ENCODE results near the gene FBXO30. TPM values are rescaled to one million over a fixed set of nuclear protein-coding genes. Genes with fewer than 3 reads are reported as not detected.

Gene FBXO30
- total RNA-seq = 6.3 and 6.6 TPM in 2 replicates

- no peaks in the 10 kb centered on the region for H3K27me3 Mint-ChIP-seq
- peak within 1 kb of the TSS; percentile 90 for H3K4me3 Mint-ChIP-seq
- peaks cover 5% of the 10 kb centered on the region for H3K36me3 Mint-ChIP-seq (ENCODE audit: low read depth)
- intact Hi-C loops (cut with micrococcal nuclease) = loop anchor here (1.0 to 10.0 kb wide), 4 partner anchors 79 to 1390 kb away; partner anchors contain the start of genes EPM2A, SHPRH and STXBP5
- peak; percentile 97 for DNase-seq
- H3K27ac Mint-ChIP-seq = peak within 1 kb of the TSS; percentile 90
- H3K9me3 Mint-ChIP-seq = no peaks in the 10 kb centered on the region
- peaks cover 29% of the 10 kb centered on the region for H3K4me1 Mint-ChIP-seq
These were observed at the start of gene FBXO30 for GRCh38 chr6:145814501-145815308. Gene FBXO30 (minus strand): TSS chr6:145814795. CDS start chr6:145806405, 8,390 bp downstream.

GRCh38 chr6:145863988-145864616, 49.5 kb upstream of the FBXO30 start:
- Mint-ChIP-seq H3K27ac (no peak overlapping the region), H3K9me3 (peaks cover 3% of the 10 kb centered on the region), H3K27me3 (no peaks in the 10 kb centered on the region), H3K36me3 (ENCODE audit: low read depth) (peaks cover 3% of the 10 kb centered on the region), H3K4me1 (peaks cover 24% of the 10 kb centered on the region), H3K4me3 (no peak overlapping the region)
- DNase-seq = no peak
- intact Hi-C loops (cut with micrococcal nuclease) = no loop called here

- Mint-ChIP-seq H3K27me3 (no peaks in the 10 kb centered on the region), H3K27ac (no peak overlapping the region), H3K9me3 (peaks cover 3% of the 10 kb centered on the region), H3K4me3 (no peak overlapping the region), H3K4me1 (peaks cover 24% of the 10 kb centered on the region), H3K36me3 (ENCODE audit: low read depth) (peaks cover 3% of the 10 kb centered on the region)
- DNase-seq = no peak
- intact Hi-C loops (cut with micrococcal nuclease) = no loop called here
These were observed 48.8 kb upstream of the FBXO30 start for GRCh38 chr6:145863366-145863765.

- no peaks in the 10 kb centered on the region for H3K27me3 Mint-ChIP-seq
- peaks cover 8% of the 10 kb centered on the region for H3K4me1 Mint-ChIP-seq
- intact Hi-C loops (cut with micrococcal nuclease) = no loop called here
- H3K9me3 Mint-ChIP-seq = peaks cover 3% of the 10 kb centered on the region
- no peak overlapping the region for H3K4me3 Mint-ChIP-seq
- DNase-seq = no peak
- H3K27ac Mint-ChIP-seq = no peak overlapping the region
- H3K36me3 Mint-ChIP-seq (ENCODE audit: low read depth) = peaks cover 3% of the 10 kb centered on the region
These were observed 46.0 kb upstream of the FBXO30 start for GRCh38 chr6:145860562-145860961.

- no peak for DNase-seq
- Mint-ChIP-seq H3K36me3 (ENCODE audit: low read depth) (no peaks in the 10 kb centered on the region), H3K4me1 (no peaks in the 10 kb centered on the region), H3K9me3 (no peaks in the 10 kb centered on the region), H3K4me3 (no peak overlapping the region), H3K27ac (no peak overlapping the region), H3K27me3 (no peaks in the 10 kb centered on the region)
- intact Hi-C loops (cut with micrococcal nuclease) = no loop called here
These were observed 36.1 kb upstream of the FBXO30 start for GRCh38 chr6:145850671-145851070.

- Mint-ChIP-seq H3K36me3 (ENCODE audit: low read depth) (no peaks in the 10 kb centered on the region), H3K4me1 (no peaks in the 10 kb centered on the region), H3K27ac (no peak overlapping the region), H3K9me3 (no peaks in the 10 kb centered on the region), H3K27me3 (no peaks in the 10 kb centered on the region), H3K4me3 (no peak overlapping the region)
- intact Hi-C loops (cut with micrococcal nuclease) = no loop called here
- no peak for DNase-seq
These were observed 33.9 kb upstream of the FBXO30 start for GRCh38 chr6:145848541-145848940.

- DNase-seq = no peak
- H3K36me3 Mint-ChIP-seq (ENCODE audit: low read depth) = no peaks in the 10 kb centered on the region
- intact Hi-C loops (cut with micrococcal nuclease) = no loop called here
- H3K4me3 Mint-ChIP-seq = no peak overlapping the region
- no peaks in the 10 kb centered on the region for H3K4me1 Mint-ChIP-seq
- H3K9me3 Mint-ChIP-seq = no peaks in the 10 kb centered on the region
- no peak overlapping the region for H3K27ac Mint-ChIP-seq
- H3K27me3 Mint-ChIP-seq = no peaks in the 10 kb centered on the region
These were observed 31.0 kb upstream of the FBXO30 start for GRCh38 chr6:145845557-145845956.

- Mint-ChIP-seq H3K4me3 (no peak overlapping the region), H3K36me3 (ENCODE audit: low read depth) (no peaks in the 10 kb centered on the region), H3K27me3 (no peaks in the 10 kb centered on the region), H3K27ac (no peak overlapping the region), H3K9me3 (no peaks in the 10 kb centered on the region), H3K4me1 (no peaks in the 10 kb centered on the region)
- no peak for DNase-seq
- intact Hi-C loops (cut with micrococcal nuclease) = no loop called here
These were observed 30.4 kb upstream of the FBXO30 start for GRCh38 chr6:145844933-145845540.

- Mint-ChIP-seq H3K27me3 (no peaks in the 10 kb centered on the region), H3K4me1 (no peaks in the 10 kb centered on the region), H3K9me3 (no peaks in the 10 kb centered on the region), H3K27ac (no peak overlapping the region), H3K36me3 (ENCODE audit: low read depth) (no peaks in the 10 kb centered on the region), H3K4me3 (no peak overlapping the region)
- intact Hi-C loops (cut with micrococcal nuclease) = no loop called here
- no peak for DNase-seq
These were observed 28.3 kb upstream of the FBXO30 start for GRCh38 chr6:145842693-145843546.

GRCh38 chr6:145841668-145842067, 27.1 kb upstream of the FBXO30 start:
- H3K27ac Mint-ChIP-seq = no peak overlapping the region
- H3K4me1 Mint-ChIP-seq = no peaks in the 10 kb centered on the region
- H3K27me3 Mint-ChIP-seq = no peaks in the 10 kb centered on the region
- DNase-seq = no peak
- H3K9me3 Mint-ChIP-seq = no peaks in the 10 kb centered on the region
- H3K36me3 Mint-ChIP-seq (ENCODE audit: low read depth) = no peaks in the 10 kb centered on the region
- intact Hi-C loops (cut with micrococcal nuclease) = no loop called here
- no peak overlapping the region for H3K4me3 Mint-ChIP-seq

- Mint-ChIP-seq H3K27me3 (no peaks in the 10 kb centered on the region), H3K4me3 (no peak overlapping the region), H3K27ac (no peak overlapping the region), H3K36me3 (ENCODE audit: low read depth) (no peaks in the 10 kb centered on the region), H3K4me1 (peaks cover 7% of the 10 kb centered on the region), H3K9me3 (no peaks in the 10 kb centered on the region)
- DNase-seq = no peak
- intact Hi-C loops (cut with micrococcal nuclease) = no loop called here
These were observed 25.1 kb upstream of the FBXO30 start for GRCh38 chr6:145839653-145840052.

- no peak overlapping the region for H3K4me3 Mint-ChIP-seq
- H3K27me3 Mint-ChIP-seq = no peaks in the 10 kb centered on the region
- H3K4me1 Mint-ChIP-seq = peaks cover 7% of the 10 kb centered on the region
- intact Hi-C loops (cut with micrococcal nuclease) = no loop called here
- no peak for DNase-seq
- no peak overlapping the region for H3K27ac Mint-ChIP-seq
- no peaks in the 10 kb centered on the region for H3K36me3 Mint-ChIP-seq (ENCODE audit: low read depth)
- H3K9me3 Mint-ChIP-seq = no peaks in the 10 kb centered on the region
These were observed 23.7 kb upstream of the FBXO30 start for GRCh38 chr6:145838305-145838704.

- intact Hi-C loops (cut with micrococcal nuclease) = loop anchor here (1.0 kb wide), 1 partner anchor 13 kb away; no protein-coding TSS in a partner anchor
- peaks cover 7% of the 10 kb centered on the region for H3K4me1 Mint-ChIP-seq
These were observed 22.2 kb upstream of the FBXO30 start for GRCh38 chr6:145836772-145837171.

More at GRCh38 chr6:145836772-145837171, 22.2 kb upstream of the FBXO30 start:
- Mint-ChIP-seq H3K36me3 (ENCODE audit: low read depth) (no peaks in the 10 kb centered on the region), H3K4me3 (no peak overlapping the region), H3K27ac (no peak overlapping the region), H3K27me3 (no peaks in the 10 kb centered on the region), H3K9me3 (no peaks in the 10 kb centered on the region)
- no peak for DNase-seq
